Stimulated activated CD4-positive, alpha-beta T cell treated with anti-CD3 and anti-CD28 coated beads, Interleukin-15, amount 100 ng/mL, for 1 hour (primary cell): ENCODE data around the gene SPAST.
"Not testable (repeated sequence)": the region's sequence is repeated elsewhere in the genome, so short reads cannot be mapped to it uniquely, and the experiment has no call there.

Experiments used
- DNase-seq, 2 donors: peaks; one replicate each; pipeline ENCODE4 v3.0.0-alpha.2; 2020; ENCODE audit warnings: low read depth in 1 of 2, low spot score in 1 of 2

The SPAST gene

GRCh38 chr2:32063310-32064020, at the start of gene SPAST:
SPAST (plus strand) TSS chr2:32063556; CDS start chr2:32063832, 276 bp downstream.
- DNase-seq: peak; percentile 92 to 95

- DNase-seq: not testable (repeated sequence)
These were observed 44.4 kb upstream of the SPAST start for GRCh38 chr2:32018789-32019482.

GRCh38 chr2:32034198-32034887, 29.0 kb upstream of the SPAST start:
- DNase-seq: not testable (repeated sequence)

GRCh38 chr2:32039447-32040219, 23.7 kb upstream of the SPAST start, which contains the start of gene DPY30:
DPY30 (minus strand) TSS chr2:32039805; CDS start chr2:32039456, 349 bp downstream.
- peak; percentile 73 to 85 for DNase-seq

- no peak for DNase-seq
These were observed 19.8 kb upstream of the SPAST start for GRCh38 chr2:32043561-32043960.

GRCh38 chr2:32051836-32052439, 11.4 kb upstream of the SPAST start:
- no peak for DNase-seq

GRCh38 chr2:32054583-32054982, 8.8 kb upstream of the SPAST start:
- not testable (repeated sequence) for DNase-seq

GRCh38 chr2:32058130-32058529, 5.2 kb upstream of the SPAST start:
- no peak for DNase-seq

GRCh38 chr2:32060266-32060665, 3.1 kb upstream of the SPAST start:
- no peak for DNase-seq

- DNase-seq: no peak
These were observed 1.9 kb upstream of the SPAST start for GRCh38 chr2:32061430-32061829.

GRCh38 chr2:32061973-32062861, 1.1 kb upstream of the SPAST start:
- DNase-seq: no peak

- peak; percentile 2 to 12 for DNase-seq
These were observed 755 bp downstream of the SPAST start for GRCh38 chr2:32064021-32064601.

- DNase-seq: no peak
These were observed 1.4 kb downstream of the SPAST start for GRCh38 chr2:32064713-32065112.

- no peak for DNase-seq
These were observed 4.2 kb downstream of the SPAST start for GRCh38 chr2:32067549-32067948.

GRCh38 chr2:32074134-32074506, 10.8 kb downstream of the SPAST start:
- DNase-seq: no peak

GRCh38 chr2:32095671-32096070, 32.3 kb downstream of the SPAST start:
- DNase-seq: no peak

GRCh38 chr2:32108111-32108510, 44.8 kb downstream of the SPAST start:
- no peak for DNase-seq

- no peak for DNase-seq
These were observed 54.7 kb downstream of the SPAST start for GRCh38 chr2:32118055-32118454.

- DNase-seq: no peak
These were observed 55.8 kb downstream of the SPAST start for GRCh38 chr2:32119161-32119560.
